ENCODE data around the gene CADM2.
"Not testable (repeated sequence)": the region's sequence is repeated elsewhere in the genome, so short reads cannot be mapped to it uniquely, and the experiment has no call there.

The CADM2 gene

DNA sequence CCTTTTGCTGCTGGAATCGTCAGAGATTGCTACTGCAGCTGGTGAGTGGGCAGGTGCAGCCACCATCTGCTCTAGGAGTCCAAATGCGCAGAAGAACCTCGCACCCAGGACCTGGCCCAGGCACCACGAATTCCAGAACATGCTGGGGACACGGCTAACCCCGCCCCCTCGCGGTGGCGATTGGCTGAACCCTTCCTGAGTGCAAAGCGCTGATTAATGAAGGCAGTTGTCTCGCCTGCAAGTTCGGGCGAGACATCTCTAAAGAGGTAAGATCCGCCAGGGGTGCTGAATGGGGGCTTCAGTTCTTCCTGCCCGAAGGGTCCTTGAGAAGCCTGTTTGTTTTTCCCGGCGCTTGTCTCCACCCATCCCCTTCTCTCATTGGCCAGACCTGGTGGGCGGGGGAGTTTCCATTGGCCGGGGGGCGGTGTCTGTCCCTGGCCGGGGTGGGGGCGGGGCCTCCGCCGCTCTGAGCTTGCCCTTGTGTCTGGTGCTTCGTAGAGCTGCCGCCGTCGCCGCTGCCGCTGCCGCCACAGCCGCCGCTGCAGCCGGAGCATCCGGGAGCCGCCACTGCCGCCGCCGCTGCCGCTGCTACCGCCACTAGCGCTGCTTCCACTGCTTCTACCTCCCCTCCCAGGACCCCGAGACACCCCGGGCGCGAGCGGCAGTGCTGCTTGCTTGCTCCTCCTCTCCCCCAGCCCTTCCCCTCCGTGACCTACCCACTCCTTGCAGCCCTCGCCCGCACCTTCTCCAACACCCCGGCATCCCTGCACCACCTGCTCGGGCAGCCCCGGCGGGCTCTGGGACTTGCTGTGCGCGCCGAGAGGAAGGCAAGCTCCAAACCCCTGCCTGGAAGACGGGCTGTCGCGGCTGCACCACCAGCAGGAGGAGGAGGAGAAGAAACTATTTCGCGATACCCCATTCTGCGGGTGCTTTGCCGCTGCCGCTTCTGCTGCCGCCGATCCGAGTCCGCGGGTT, at the start of gene CADM2:
Gene CADM2 (plus strand): TSS at position 495 of the 975 bp plus-strand sequence.
- DNase-seq (ENCODE audit: low read depth in 2 of 2): peak; percentile 16 to 31

- DNase-seq (ENCODE audit: low read depth in 2 of 2): not testable (repeated sequence)
These were observed 40.2 kb upstream of the CADM2 start for GRCh38 chr3:84918592-84918991.

DNA sequence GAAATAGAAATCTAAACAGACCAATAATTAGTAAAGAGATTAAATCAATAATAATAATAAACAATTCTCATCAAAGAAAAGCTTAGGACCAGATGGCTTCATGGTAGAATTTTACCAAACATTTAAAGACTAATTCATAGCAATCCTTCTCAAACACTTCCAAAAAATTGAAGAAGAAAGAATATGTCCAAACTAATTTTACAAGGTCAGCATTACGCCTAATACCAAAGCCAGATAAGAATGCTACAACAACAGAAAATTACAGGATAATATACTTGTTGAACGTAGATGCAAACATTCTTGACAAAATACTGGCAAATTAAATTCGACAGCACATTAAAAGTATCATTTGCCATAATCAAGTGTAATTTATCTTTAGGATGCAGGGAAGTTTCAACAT, 36.1 kb upstream of the CADM2 start:
- DNase-seq (ENCODE audit: low read depth in 2 of 2): no peak

- no peak for DNase-seq (ENCODE audit: low read depth in 2 of 2)
These were observed 33.2 kb upstream of the CADM2 start for GRCh38 chr3:84925571-84925970.

DNA sequence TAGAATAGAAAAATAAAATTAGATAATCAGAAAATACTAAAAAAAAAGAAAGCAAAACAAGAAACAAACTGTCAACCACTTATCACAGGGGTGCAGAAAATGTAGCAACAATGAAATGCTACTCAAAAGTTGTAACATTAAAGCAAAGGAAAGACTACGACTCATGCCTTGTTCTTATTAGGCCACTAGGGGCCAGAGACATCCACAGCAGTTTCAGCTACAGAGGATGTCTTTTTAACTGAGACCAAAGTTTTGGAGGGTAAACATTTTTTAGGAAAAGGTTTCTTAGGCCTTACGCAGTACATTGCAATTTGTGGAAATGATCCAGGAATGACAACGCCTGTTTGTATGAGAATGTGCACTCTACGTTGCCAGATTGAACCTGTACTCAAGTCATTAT, 15.4 kb upstream of the CADM2 start:
- DNase-seq (ENCODE audit: low read depth in 2 of 2): no peak

- no peak for DNase-seq (ENCODE audit: low read depth in 2 of 2)
These were observed 12.5 kb upstream of the CADM2 start for GRCh38 chr3:84946240-84946639.

DNA sequence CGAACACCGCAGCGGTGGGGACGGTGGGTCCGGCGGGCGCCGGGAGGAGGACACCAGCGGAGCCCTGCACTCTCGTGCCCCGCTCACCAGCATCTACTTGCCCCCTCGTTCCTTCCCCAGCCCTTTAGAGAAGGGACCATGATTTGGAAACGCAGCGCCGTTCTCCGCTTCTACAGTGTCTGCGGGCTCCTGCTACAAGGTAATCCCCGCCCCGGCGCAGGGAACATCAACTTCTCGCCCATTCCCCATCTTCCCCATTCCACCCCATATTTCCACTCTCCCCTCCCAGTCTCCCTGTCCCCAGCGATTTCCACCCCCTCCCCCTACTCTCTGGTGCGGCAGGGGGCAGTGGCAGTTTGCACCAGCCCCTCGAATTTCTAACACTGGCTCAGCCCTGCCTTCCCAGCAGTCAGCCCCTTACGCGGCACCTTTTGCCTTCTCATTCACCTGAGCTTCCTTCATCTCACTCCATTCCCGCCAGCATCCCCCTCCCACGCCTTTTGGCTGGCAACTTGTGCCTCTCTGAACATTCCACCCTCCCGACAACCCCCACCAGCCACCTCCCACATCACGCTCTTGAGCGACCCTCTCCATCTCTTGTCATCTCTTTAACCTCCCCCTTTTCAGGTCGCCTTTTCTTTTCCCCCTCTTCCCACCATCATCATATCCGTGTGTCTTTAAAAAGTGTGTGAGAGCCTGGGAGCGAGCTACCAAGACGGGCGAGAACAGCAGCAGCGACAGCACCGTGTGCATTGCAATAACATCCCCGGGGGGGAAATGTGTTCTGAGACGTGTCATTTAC, 882 bp downstream of the CADM2 start:
- DNase-seq (ENCODE audit: low read depth in 2 of 2): no peak

DNA sequence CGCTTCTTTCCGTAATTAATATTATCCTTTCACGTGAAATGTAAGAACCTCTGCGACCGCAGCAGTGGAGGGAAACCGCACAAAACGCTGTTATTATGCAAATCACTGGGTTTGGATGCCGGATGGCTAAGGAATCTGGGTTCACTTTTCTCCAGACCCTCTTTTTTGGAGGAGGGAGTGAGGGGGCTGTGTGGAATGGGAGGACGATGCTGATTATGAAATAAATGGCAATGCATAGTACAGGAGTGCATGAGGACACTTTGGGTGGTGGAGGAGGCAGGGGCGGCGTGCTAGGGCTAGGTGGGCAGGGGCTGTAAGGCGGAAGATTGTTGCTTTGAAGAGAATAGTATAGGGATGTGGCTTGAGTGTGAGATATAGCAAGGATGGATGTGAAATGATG, 1.8 kb downstream of the CADM2 start:
- DNase-seq (ENCODE audit: low read depth in 2 of 2): no peak

DNA sequence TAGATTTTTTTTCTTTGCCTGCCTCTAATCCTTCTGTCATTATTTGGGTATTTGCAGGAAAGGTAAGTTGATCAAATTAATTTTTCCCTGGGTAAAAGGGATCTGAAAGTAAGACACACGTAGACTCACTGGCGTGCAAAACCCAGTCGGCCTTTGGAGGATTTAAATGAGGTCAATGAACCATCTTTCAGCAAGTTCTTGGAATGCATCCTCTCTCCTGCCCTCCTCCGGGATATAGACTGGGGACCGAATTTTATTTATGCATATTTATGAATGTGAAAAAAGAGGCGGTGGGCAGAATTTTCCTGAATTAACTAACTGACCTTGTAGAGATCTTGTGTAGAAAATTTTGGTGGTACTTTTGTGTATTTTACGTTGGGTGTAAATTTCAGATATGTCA, 2.2 kb downstream of the CADM2 start:
- DNase-seq (ENCODE audit: low read depth in 2 of 2): no peak

GRCh38 chr3:84961521-84962255, 2.9 kb downstream of the CADM2 start:
- no peak for DNase-seq (ENCODE audit: low read depth in 2 of 2)

- DNase-seq (ENCODE audit: low read depth in 2 of 2): no peak
These were observed 3.6 kb downstream of the CADM2 start for GRCh38 chr3:84962415-84962814.

- DNase-seq (ENCODE audit: low read depth in 2 of 2): no peak
These were observed 4.3 kb downstream of the CADM2 start for GRCh38 chr3:84963137-84963536.

- no peak for DNase-seq (ENCODE audit: low read depth in 2 of 2)
These were observed 6.4 kb downstream of the CADM2 start for GRCh38 chr3:84965141-84965540.

- no peak for DNase-seq (ENCODE audit: low read depth in 2 of 2)
These were observed 9.2 kb downstream of the CADM2 start for GRCh38 chr3:84967767-84968581.

DNA sequence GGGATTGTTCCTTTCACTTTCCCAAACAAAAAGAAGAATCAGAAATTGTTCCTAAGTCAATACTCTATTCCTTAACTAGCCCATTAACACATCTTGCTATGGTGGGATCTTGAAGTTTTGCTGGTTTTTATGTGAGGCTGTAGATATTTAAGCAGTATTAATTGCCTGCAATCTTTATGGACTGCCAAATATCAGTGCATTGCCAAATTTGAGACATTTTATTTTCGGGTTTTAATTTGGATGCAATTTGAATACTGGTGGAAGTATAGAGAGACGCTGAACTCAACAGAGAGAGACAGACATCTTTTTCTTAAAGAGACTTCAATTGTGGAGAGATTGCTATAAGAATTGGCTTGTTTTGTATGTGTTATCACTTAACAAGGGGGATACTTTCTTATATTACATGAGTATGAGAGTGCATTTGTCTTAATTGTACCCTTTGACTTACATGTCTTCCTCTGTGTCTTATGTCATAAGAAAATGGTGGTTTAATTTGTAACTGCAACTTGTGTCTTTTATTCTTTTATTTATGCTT, 10.0 kb downstream of the CADM2 start:
- no peak for DNase-seq (ENCODE audit: low read depth in 2 of 2)

GRCh38 chr3:84974347-84974746, 15.6 kb downstream of the CADM2 start:
- DNase-seq (ENCODE audit: low read depth in 2 of 2): no peak

- DNase-seq (ENCODE audit: low read depth in 2 of 2): no peak
These were observed 18.2 kb downstream of the CADM2 start for GRCh38 chr3:84977021-84977420.

DNA sequence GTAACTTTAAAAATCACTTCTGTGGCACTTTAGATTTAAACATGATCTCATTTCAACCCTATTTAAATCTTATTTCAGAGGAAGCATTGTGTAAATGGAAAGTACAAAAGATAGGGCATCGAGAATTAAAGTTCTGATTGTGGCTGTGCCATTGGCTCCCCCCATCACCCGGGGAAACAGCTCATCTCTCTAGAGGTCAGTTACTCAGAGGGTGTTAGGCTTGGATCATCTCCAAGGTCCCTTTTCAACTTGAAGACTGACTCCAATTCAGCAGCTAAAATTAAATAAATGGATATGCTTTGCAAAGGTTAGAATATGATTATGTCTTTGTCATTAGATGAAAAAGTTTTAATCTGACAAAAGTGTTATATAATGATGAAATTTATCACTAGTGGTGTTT, 20.1 kb downstream of the CADM2 start:
- no peak for DNase-seq (ENCODE audit: low read depth in 2 of 2)

GRCh38 chr3:84980011-84980410, 21.2 kb downstream of the CADM2 start:
- DNase-seq (ENCODE audit: low read depth in 2 of 2): no peak

DNA sequence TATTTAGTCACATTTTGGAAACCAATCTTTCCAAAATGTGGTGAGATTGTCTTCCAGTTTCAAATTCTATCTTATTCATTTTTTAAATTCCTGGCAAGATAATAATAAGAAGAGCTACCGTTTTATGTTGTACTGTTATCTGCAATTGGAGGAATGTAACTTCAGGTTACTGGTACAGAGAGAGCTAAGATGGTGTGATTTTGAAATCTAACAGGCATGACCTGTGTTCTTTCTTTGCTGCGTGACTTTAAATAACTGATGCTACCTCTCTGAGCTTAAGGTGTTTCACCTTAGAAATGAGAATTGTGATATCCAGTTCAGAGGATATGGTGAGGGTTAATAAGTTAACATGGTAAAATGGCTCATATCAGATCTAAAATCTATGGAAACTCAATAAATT, 21.7 kb downstream of the CADM2 start:
- no peak for DNase-seq (ENCODE audit: low read depth in 2 of 2)

DNA sequence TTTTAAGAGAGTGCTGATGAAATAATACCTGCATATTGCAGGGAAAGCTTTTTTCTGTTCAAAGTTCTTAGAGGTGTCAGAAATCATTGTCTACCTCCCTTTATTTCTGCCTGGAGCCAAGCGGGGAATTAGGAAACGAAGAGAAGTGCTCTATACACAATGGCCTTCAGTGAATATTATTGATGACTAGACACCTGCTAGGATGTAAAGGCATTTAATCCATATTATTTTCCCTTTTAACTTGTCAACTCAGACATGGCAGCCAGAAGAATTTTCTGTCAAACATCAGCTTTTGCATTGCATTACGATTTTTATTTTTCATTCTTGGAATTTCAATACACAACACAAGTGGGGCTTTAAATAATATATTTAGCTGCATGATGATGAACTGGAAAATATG, 24.7 kb downstream of the CADM2 start:
- DNase-seq (ENCODE audit: low read depth in 2 of 2): no peak

Data from stimulated activated CD8-positive, alpha-beta memory T cell treated with anti-CD3 and anti-CD28 coated beads, Interleukin-15, amount 100 ng/mL, for 4 hours (primary cell).